ENCODE data around the gene EMX1.

EMX1 gene

DNA sequence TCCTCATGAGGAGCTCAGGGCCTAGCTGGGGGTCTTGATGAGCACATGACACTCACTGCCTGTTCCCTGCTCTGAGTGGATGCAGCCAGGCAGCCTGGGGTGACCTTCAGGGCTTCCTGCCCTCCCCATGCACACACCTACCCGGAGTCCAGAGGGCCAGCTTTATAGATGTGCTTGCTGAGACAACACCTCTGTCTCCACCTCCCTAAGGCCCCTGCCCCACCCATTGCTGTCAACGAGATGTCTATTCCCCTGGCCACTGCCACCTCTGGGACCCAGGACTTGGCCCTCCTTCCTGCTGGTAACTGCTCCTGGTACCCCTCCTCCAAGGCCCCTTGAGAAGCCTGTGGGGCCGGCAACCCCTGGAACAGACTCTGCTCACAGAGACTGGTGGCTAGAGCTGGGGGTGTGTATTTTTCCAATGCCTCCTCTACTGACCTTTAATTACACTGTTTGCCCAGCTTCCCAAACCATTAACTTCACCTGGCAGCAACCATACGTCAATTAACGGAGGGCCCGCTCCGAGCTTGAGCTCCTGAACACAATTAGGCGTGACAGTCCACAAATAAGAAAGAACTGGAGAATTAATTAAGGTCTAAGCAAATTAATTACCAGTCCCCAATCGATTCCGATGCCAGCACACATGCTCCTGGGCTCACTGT is 66.3 kb downstream of the EMX1 start:
- no peak for DNase-seq

GRCh38 chr2:72984172-72984671 is 66.9 kb downstream of the EMX1 start:
- DNase-seq = no peak
